H9 (cell line): ENCODE measurements around the gene CIB4. TPM values are rescaled to one million over a fixed set of nuclear protein-coding genes. Genes with fewer than 3 reads are reported as not detected.

ENCODE experiments used
- DNase-seq: peaks from one replicate; pipeline ENCODE4 v3.0.0-alpha.2; 2017
- H2AFZ ChIP-seq: one replicate; pipeline ENCODE4 v1.6.1; 2013; ENCODE audit warnings: mild to moderate bottlenecking, low read length, control low read depth, moderate library complexity
- H2AK5ac ChIP-seq: 2 replicates; pipeline ENCODE4 v1.6.1; 2013; ENCODE audit warnings: low read length, control low read depth, mixed read lengths; ENCODE audit not compliant: insufficient read length
- H2BK120ac ChIP-seq: one replicate; pipeline ENCODE4 v1.6.1; 2013; ENCODE audit warnings: low read depth, mild to moderate bottlenecking, low read length, control low read depth, inconsistent platforms; ENCODE audit not compliant: poor library complexity, severe bottlenecking
- H2BK12ac ChIP-seq: 2 replicates; pipeline ENCODE4 v1.6.1; 2013; ENCODE audit warnings: low read length, control low read depth, mixed read lengths, low read depth; ENCODE audit not compliant: insufficient read length
- H2BK15ac ChIP-seq: 2 replicates; pipeline ENCODE4 v1.6.1; 2013; ENCODE audit warnings: low read depth, low read length, control low read depth
- H2BK20ac ChIP-seq: one replicate; pipeline ENCODE4 v1.6.1; 2013; ENCODE audit warnings: low read depth, mild to moderate bottlenecking, low read length, control low read depth, inconsistent platforms; ENCODE audit not compliant: poor library complexity, severe bottlenecking
- H2BK5ac ChIP-seq: 2 replicates; pipeline ENCODE4 v1.6.1; 2013; ENCODE audit warnings: low read length, control low read depth, mixed read lengths; ENCODE audit not compliant: insufficient read length
- H3K14ac ChIP-seq: 2 replicates; pipeline ENCODE4 v1.6.1; 2013; ENCODE audit warnings: low read length, control low read depth; ENCODE audit not compliant: insufficient read depth
- H3K18ac ChIP-seq: 2 replicates; pipeline ENCODE4 v1.6.1; 2013; ENCODE audit warnings: low read depth, mild to moderate bottlenecking, mixed read lengths, low read length, control low read depth; ENCODE audit not compliant: insufficient read length
- H3K23ac ChIP-seq: 2 replicates; pipeline ENCODE4 v1.6.1; 2013; ENCODE audit warnings: low read length, control low read depth, mixed read lengths, low read depth; ENCODE audit not compliant: insufficient read length
- H3K23me2 ChIP-seq: 2 replicates; pipeline ENCODE4 v1.6.1; 2013; ENCODE audit warnings: low read depth, mild to moderate bottlenecking, mixed read lengths, low read length, control low read depth; ENCODE audit not compliant: insufficient read length, poor library complexity, severe bottlenecking
- H3K27ac ChIP-seq: 2 replicates; pipeline ENCODE4 v1.5.1; 2013; ENCODE audit warnings: low read length, control low read depth, mixed read lengths, low read depth; ENCODE audit not compliant: insufficient read length
- H3K27me3 ChIP-seq: 2 replicates; pipeline ENCODE4 v1.6.1; 2013; ENCODE audit warnings: low read length, control low read depth, inconsistent platforms; ENCODE audit not compliant: insufficient read depth
- H3K4ac ChIP-seq: 2 replicates; pipeline ENCODE4 v1.6.1; 2013; ENCODE audit warnings: low read depth, mild to moderate bottlenecking, control low read depth, inconsistent platforms, low read length, moderate library complexity
- H3K4me1 ChIP-seq: 2 replicates; pipeline ENCODE4 v1.6.1; 2013; ENCODE audit warnings: low read length, control low read depth, inconsistent platforms; ENCODE audit not compliant: insufficient read depth
- H3K4me2 ChIP-seq: 2 replicates; pipeline ENCODE4 v1.6.1; 2013; ENCODE audit warnings: low read length, control low read depth, mixed read lengths; ENCODE audit not compliant: insufficient read length, insufficient read depth
- H3K56ac ChIP-seq: 2 replicates; pipeline ENCODE4 v1.6.1; 2013; ENCODE audit warnings: low read depth, mild to moderate bottlenecking, mixed read lengths, low read length, control low read depth; ENCODE audit not compliant: insufficient read length
- H3K79me1 ChIP-seq: 2 replicates; pipeline ENCODE4 v1.6.1; 2013; ENCODE audit warnings: low read depth, mild to moderate bottlenecking, moderate library complexity, low read length, control low read depth, inconsistent platforms; ENCODE audit not compliant: insufficient read depth, poor library complexity, severe bottlenecking
- H3K79me2 ChIP-seq: 2 replicates; pipeline ENCODE4 v1.6.1; 2013; ENCODE audit warnings: low read length, control low read depth, inconsistent platforms; ENCODE audit not compliant: insufficient read depth
- H3K9ac ChIP-seq: 2 replicates; pipeline ENCODE4 v1.6.1; 2013; ENCODE audit warnings: low read length, control low read depth, mixed read lengths; ENCODE audit not compliant: insufficient read length; ENCODE audit errors: extremely low read depth
- H3K9me3 ChIP-seq: one replicate; pipeline ENCODE4 v1.6.1; 2013; ENCODE audit warnings: low read depth, low read length, inconsistent platforms; ENCODE audit not compliant: control insufficient read depth
- H3T11ph ChIP-seq: one replicate; pipeline ENCODE4 v1.6.1; 2013; ENCODE audit warnings: mild to moderate bottlenecking, low read length, control low read depth, inconsistent platforms
- H4K20me1 ChIP-seq: one replicate; pipeline ENCODE4 v1.6.1; 2013; ENCODE audit not compliant: control insufficient read depth, insufficient read length, insufficient read depth
- H4K5ac ChIP-seq: 2 replicates; pipeline ENCODE4 v1.6.1; 2013; ENCODE audit warnings: low read depth, mild to moderate bottlenecking, mixed read lengths, low read length, control low read depth; ENCODE audit not compliant: insufficient read length
- H4K8ac ChIP-seq: replicated peaks from 2 replicates; pipeline ENCODE4 v1.6.1; 2013; ENCODE audit warnings: low read length, control low read depth, mixed read lengths, low read depth; ENCODE audit not compliant: insufficient read length
- H4K91ac ChIP-seq: 2 replicates; pipeline ENCODE4 v1.6.1; 2013; ENCODE audit warnings: low read depth, mild to moderate bottlenecking, moderate library complexity, mixed read lengths, low read length, control low read depth; ENCODE audit not compliant: insufficient read length
- H3K27ac Mint-ChIP-seq, 3 experiments: 2 replicates in 2 of 3; 3 replicates in 1 of 3; pipeline ENCODE4 v1.8.0; 2020 to 2021; ENCODE audit warnings: mixed read lengths in 3 of 3, mild to moderate bottlenecking in 1 of 3, moderate library complexity in 1 of 3
- H3K27me3 Mint-ChIP-seq: 2 replicates; pipeline ENCODE4 v1.8.0; 2021; ENCODE audit warnings: low read depth, mild to moderate bottlenecking, moderate library complexity, mixed read lengths
- H3K36me3 Mint-ChIP-seq, 3 experiments: 2 replicates in 2 of 3; 3 replicates in 1 of 3; pipeline ENCODE4 v1.8.0; 2020 to 2021; ENCODE audit warnings: low read depth in 3 of 3, mixed read lengths in 3 of 3; ENCODE audit not compliant: insufficient read depth in 1 of 3
- H3K4me1 Mint-ChIP-seq, 2 experiments: 2 replicates each; pipeline ENCODE4 v1.8.0; 2020; ENCODE audit warnings: mixed read lengths in 2 of 2
- H3K4me3 Mint-ChIP-seq, 2 experiments: 2 replicates in 1 of 2; 3 replicates in 1 of 2; pipeline ENCODE4 v1.8.0; 2020 to 2021; ENCODE audit warnings: mild to moderate bottlenecking in 2 of 2, mixed read lengths in 2 of 2, moderate library complexity in 1 of 2
- H3K9me3 Mint-ChIP-seq, 2 experiments: 2 replicates in 1 of 2; 3 replicates in 1 of 2; pipeline ENCODE4 v1.8.0; 2020; ENCODE audit warnings: mild to moderate bottlenecking in 2 of 2, mixed read lengths in 2 of 2, moderate library complexity in 1 of 2
- WGBS: extraction: QIAGEN DNeasy Blood & Tissue Kit; methylation state at CpG from one replicate; pipeline ENCODE4 v1.1.7; 2013; ENCODE audit warnings: missing lambda C conversion rate, low lambda C conversion rate, mixed read lengths; ENCODE audit not compliant: insufficient read length; ENCODE audit errors: extremely low coverage; 5-methylcytosine and 5-hydroxymethylcytosine counted together
- total RNA-seq: library from RNA; stranded (reverse); gene quantifications from 2 replicates; pipeline ENCODE4 v1.2.1, GENCODE V29; 2021
- TF ChIP-seq, protein P1 (sequence below): fragments of 200-600 bp; sonication (generic); conservative IDR thresholded peaks from 3 replicates; pipeline ENCODE4 v1.8.0; 2021; ENCODE audit warnings: antibody characterized with exemption, mild to moderate bottlenecking

CIB4 gene
- total RNA-seq, 1 experiment from 2014 or later = not detected

GRCh38 chr2:26591619-26592505 lies 49.3 kb downstream of the CIB4 start:
- Histone ChIP-seq H2AK5ac (no peak overlapping the region), H4K91ac (no peak overlapping the region), H3K9me3 (no peaks in the 10 kb centered on the region), H3K56ac (no peak overlapping the region), H3K4me1 (no peaks in the 10 kb centered on the region), H3K27me3 (no peaks in the 10 kb centered on the region; the same call in 1 of the 2 replicates), H2BK120ac (no peak overlapping the region), H2BK12ac (no peak overlapping the region), H2BK15ac (no peak overlapping the region), H2BK20ac (no peak overlapping the region), H3K79me1 (no peaks in the 10 kb centered on the region), H3K4ac (no peak overlapping the region), H3K14ac (no peak overlapping the region), H2AFZ (no peak overlapping the region), H4K8ac (no peak overlapping the region), H3K9ac (no peak overlapping the region), H4K5ac (no peak overlapping the region), H4K20me1 (no peaks in the 10 kb centered on the region), H2BK5ac (no peak overlapping the region), H3T11ph (no peak overlapping the region), H3K18ac (no peak overlapping the region), H3K23me2 (no peaks in the 10 kb centered on the region), H3K27ac (no peak overlapping the region), H3K4me2 (no peak overlapping the region), H3K79me2 (no peaks in the 10 kb centered on the region), H3K23ac (no peak overlapping the region)
- H3K27me3 Mint-ChIP-seq = peaks cover 61% of the 10 kb centered on the region
- H3K27ac Mint-ChIP-seq = no peak overlapping the region
- no peaks in the 10 kb centered on the region; a peak in 1 of 5 replicates for H3K9me3 Mint-ChIP-seq
- peaks cover 8 to 10% of the 10 kb centered on the region in 2 experiments for H3K4me1 Mint-ChIP-seq
- no peaks in the 10 kb centered on the region for H3K36me3 Mint-ChIP-seq
- peak; percentile 26 for DNase-seq
- no peak overlapping the region for H3K4me3 Mint-ChIP-seq
- TF ChIP-seq, protein P1, sequence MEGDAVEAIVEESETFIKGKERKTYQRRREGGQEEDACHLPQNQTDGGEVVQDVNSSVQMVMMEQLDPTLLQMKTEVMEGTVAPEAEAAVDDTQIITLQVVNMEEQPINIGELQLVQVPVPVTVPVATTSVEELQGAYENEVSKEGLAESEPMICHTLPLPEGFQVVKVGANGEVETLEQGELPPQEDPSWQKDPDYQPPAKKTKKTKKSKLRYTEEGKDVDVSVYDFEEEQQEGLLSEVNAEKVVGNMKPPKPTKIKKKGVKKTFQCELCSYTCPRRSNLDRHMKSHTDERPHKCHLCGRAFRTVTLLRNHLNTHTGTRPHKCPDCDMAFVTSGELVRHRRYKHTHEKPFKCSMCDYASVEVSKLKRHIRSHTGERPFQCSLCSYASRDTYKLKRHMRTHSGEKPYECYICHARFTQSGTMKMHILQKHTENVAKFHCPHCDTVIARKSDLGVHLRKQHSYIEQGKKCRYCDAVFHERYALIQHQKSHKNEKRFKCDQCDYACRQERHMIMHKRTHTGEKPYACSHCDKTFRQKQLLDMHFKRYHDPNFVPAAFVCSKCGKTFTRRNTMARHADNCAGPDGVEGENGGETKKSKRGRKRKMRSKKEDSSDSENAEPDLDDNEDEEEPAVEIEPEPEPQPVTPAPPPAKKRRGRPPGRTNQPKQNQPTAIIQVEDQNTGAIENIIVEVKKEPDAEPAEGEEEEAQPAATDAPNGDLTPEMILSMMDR = no peak
- no CpG with 5 or more reads among the region's 12 CpGs for WGBS
